Adipose tissue (tissue), 3 donors: ENCODE results near the gene CYP51A1. TPM values are rescaled to one million over a fixed set of nuclear protein-coding genes. Genes with fewer than 3 reads are reported as not detected.
"Not testable (repeated sequence)": the region's sequence is repeated elsewhere in the genome, so short reads cannot be mapped to it uniquely, and the experiment has no call there.

ENCODE experiments used
- H3K27ac ChIP-seq: one replicate; pipeline ENCODE4 v1.5.1; 2013; ENCODE audit warnings: low read depth, low read length
- WGBS, 3 donors: extraction: QIAGEN DNeasy Blood & Tissue Kit; methylation state at CpG; one replicate each; pipeline ENCODE4 v1.1.7; 2013; 5-methylcytosine and 5-hydroxymethylcytosine counted together
- polyA plus RNA-seq, 3 donors: library from polyadenylated mRNA; stranded (reverse); fragments of 200-250 nt; gene quantifications; one replicate each; pipeline ENCODE4 v1.2.3, GENCODE V29; 2013
- donor health status: healthy with polysubstance abuse.
- donor health status: Bipolar disorder and iron deficiency.
- donor health status: healthy.

Gene CYP51A1
- 10 to 100 TPM; 10.8 to 26.7 (median 19.7) TPM for polyA plus RNA-seq

DNA sequence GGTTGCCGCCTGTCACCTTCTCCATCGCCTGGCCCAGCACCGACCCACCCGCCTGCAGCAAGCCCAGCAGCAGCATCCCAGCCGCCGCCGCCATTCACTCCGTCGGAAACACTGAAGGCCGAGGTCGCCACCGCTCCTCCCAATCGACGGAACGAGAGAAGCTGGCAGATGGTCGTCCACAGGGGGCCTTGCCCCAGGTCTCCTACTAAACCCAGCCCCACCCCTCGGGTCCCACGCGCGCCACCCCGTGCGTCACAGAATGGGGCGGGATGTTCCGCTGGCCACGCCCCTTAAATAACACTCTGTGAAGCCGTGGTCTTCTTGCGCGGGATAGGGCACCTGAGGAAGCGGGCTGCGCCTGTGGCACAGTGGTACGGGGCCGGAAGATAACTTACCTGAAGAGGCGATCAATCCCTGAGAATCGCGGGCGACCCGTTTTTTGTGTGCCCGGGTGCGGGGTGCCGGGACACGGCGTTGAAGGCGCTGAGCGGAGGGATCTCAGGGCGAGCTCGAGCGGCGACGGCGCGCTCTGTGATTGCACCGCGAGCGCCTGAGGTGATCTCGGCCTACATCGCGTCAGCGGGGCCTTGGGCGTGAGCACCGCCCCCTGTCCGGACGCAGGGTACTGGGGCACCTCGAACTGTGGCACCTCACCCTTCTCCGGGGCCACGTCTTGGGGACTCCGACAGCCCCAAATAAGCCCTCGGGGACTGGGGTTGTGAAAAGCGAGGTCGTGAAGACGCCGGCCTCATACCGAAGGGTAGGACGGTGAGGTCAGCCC, at the start of gene CYP51A1:
Gene CYP51A1, minus strand, starts transcription at position 207 of the 781 bp plus-strand sequence. Its CDS starts 113 bp downstream, at position 94.
- 0% methylated on average over 72 to 73 of the region's 73 CpGs for WGBS, 3 donors

DNA sequence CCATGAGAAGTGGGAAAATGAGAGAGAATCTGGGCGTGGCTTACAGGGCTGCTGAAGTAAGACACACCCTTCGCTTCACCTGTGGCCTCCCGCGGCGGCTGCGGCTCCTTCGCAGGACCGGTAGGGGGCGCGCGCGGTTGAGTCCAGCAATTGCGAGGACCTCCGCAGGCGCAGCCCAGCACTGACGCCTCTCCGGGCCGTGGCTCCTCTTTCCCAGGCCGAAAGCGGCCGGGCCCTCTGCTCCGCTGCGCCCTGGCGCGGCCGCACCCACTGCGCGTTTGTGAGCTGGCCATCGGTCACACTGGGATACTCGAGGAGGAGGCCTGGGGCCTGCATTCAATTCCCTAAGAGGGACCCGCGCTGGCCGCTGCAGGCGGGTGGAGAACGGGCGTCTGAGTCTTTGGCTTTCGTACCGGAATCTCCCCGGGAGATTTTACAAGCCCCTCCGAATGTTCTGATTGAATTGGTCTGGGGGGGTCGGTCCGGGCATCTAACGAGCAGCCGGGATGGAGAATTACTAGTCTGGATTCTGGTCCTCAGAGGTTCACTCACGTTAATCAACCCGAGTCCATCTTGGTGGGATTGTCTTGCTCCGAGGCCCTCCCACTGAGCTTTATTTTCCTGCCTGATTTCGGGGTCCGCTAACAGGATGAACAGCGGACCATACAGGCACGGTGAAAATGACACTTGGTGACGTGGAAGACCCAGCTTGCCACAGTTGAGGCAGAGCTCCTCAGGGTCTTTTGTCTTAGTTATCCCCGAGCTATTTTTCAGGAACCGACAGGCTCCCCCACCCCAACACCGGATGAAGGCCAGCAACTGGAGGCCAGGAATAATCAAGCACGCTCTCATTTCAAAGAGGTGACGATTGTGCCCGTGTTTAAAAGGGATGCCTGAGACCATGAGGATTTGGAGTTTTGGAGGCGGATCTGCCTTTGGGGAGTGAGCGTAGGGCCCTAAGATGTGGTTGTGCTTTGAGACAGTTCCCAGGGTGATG, 44.9 kb upstream of the CYP51A1 start, which contains the start of gene LRRD1:
Gene LRRD1, minus strand, starts transcription at position 215 of the 997 bp plus-strand sequence. CDS start 13,940 bp downstream, outside the sequence.
- no peak within 1 kb of the TSS for H3K27ac ChIP-seq
- WGBS, 3 donors: 6 to 8% (median 7%) methylated on average over 59 to 60 of the region's 60 CpGs

More for the DNA sequence above, at the start of gene CYP51A1:
- H3K27ac ChIP-seq: peak within 1 kb of the TSS; percentile 23

DNA sequence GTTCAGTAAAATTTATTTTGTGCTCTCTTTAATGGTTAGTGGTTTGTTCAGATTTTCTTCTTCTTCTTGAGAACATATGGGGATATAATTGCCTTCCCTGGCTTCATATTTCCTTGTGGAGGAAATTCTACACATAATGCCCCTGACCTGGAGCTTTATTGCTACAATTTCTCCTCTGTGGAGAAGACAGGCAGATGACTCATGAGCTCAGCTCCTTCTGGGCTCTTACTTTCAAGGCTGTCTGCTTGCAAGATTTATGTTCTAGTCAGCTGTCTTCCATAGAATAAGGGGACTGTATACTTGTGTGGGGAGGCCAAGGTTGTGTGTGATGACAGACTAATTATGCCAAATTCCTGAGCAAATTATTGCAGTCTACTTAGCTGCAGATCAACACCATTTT, 43.1 kb upstream of the CYP51A1 start:
- no peak overlapping the region for H3K27ac ChIP-seq

DNA sequence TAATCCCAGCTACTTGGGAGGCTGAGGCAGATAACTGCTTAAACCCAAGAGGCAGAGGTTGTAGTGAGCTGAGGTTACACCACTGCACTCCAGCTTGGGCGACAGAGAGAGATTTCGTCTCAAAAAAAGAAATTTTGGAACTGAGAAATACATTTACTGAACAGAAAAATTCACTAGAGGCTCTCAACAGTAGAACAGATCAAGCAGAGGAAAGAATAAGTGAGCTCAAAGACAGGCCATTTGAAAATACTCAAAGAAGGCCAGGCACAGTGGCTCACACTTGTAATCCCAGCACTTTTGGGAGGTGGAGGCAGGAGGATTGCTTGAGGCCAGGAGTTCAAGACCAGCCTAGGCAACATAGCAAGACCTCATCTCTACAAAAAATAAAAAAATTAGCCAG, 35.3 kb upstream of the CYP51A1 start:
- 77 to 88% (median 80%) methylated on average over 2 of the region's 2 CpGs for WGBS, 3 donors
- H3K27ac ChIP-seq: not testable (repeated sequence)

DNA sequence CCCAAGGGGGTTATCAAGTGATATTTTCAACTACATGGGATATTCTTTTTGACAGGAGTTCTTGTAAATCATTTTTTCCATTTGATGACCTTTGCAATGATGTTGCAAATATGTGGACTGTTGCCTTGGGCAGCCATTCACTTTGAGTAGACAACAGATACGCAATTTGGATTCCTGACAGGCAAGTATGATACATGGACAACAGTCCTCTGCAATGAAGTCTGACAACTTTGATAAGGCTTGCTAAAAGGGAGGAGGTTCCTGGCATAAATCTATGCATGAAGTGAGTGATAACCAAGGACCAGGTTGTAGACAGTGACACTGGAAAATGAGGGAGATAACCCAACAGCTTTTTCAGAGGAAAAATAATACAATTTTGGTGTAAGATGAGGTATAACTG, 27.0 kb upstream of the CYP51A1 start:
- H3K27ac ChIP-seq: no peak overlapping the region
- 77 to 87% (median 83%) methylated on average over 1 of the region's 1 CpG for WGBS, 3 donors

DNA sequence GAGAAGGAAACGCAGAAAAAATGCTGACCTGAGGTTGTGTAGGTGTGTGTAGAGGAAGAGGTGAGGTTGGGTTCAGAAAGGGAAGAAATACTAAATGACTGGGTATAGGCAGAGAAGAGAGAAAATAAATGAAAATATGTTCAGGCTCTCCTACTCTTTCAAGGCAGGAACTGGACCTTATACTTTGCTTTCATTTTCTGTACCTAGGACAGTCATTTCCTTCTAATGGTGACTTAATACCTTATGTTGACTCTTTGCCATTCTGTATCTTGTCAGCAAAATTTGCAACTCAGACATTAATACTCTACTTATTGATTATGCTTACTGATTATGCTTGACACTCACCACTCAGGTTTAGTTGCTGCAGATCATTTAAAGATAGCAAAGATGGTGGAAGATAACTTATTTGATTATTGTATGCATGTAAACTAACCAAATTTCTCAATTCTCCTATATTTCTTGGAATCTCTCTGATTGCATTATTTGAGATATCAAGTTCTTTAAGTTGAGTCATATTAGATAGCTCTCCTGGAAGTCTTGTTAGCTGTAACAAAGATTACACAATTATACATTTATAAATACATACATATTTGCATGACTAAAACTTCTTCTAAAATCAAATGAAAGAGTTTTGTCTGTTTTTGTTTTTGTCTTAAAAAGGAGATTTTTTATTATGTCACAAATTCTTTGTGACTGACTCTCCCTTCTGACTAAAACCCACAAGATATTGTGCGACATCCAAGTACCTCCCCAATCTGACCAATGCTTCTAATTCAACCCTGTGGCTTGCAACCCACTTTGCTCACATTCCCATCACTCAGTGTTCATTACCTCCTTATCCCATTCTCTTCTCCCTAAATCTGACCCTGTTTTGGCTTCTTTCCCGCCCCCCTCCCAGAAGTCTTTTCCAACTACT, 24.6 kb upstream of the CYP51A1 start:
- no peak overlapping the region for H3K27ac ChIP-seq
- 91 to 95% (median 94%) methylated on average over 3 of the region's 3 CpGs for WGBS, 3 donors

DNA sequence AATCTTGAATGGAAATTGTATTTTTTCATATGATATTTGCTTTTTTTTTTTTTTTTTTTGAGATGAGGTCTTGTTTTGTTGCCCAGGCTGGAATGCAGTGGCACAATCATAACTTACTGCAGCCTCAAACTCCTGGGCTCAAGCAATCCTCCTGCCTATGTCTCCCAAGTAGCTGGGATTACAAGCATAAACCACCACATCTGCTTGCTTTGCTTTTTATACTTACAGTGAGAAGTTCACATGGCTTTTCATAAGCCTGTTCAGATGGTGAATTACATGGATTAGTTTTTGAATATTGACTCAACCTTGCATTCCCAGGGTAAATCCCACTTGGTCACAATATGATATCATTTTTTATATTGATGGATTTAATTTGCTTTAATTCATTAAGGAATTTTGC, 22.7 kb upstream of the CYP51A1 start:
- no peak overlapping the region for H3K27ac ChIP-seq

DNA sequence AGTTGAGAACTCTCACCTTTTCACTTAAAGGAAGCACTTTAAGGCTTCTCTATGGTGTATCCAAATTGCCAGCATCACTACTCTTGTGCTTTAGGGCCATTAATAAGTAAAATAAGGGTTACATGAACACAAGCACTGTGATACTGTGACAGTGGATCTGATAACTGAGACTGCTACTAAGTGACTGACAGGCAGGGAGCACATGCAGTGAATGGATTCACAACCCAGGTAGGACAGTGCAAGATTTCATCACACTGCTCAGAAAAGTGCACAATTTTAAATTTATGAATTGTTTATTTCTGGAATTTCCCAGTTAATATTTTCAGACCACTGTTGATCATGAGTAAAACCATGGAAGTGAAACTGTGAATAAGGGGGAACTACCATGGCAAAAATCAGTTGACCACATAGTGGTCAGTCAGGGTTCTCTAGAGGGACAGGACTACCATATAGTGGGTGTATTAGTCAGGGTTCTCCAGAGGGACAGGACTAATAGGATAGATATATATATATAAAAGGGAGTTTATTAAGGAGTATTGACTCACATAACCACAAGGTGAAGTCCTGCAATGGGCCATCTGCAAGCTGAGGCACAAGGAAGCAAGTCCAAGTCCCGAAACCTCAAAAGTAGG, 20.9 kb upstream of the CYP51A1 start:
- 87 to 98% (median 89%) methylated on average over 1 of the region's 1 CpG for WGBS, 3 donors
- no peak overlapping the region for H3K27ac ChIP-seq

DNA sequence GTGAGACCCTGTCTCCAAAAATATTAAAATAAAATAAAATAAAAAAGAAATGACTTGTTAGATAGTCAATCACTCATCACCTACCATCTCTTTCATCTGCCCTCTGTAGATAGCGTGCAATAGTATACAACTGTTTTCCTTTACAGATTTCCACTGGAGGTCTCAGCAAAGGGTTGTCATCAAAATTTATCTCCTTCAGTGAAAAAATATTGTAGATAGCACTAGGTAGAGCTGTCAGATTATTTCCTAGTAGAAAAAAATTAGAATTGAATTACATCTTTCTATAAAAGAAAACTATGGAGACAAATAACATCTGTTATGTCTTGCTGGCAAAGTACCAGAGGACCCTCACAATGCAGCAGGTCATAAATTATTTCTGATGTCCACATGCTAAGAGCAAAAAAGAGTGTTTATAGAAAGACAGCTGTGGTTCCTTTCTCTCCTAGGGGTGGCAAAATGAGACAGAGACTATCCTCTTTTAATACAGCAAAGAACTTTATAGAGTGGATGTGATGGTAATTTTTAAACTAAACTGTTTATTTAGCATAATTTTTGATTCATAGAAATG, 16.3 kb upstream of the CYP51A1 start:
- no peak overlapping the region for H3K27ac ChIP-seq
- WGBS, 3 donors: 77 to 81% (median 81%) methylated on average over 1 of the region's 1 CpG

DNA sequence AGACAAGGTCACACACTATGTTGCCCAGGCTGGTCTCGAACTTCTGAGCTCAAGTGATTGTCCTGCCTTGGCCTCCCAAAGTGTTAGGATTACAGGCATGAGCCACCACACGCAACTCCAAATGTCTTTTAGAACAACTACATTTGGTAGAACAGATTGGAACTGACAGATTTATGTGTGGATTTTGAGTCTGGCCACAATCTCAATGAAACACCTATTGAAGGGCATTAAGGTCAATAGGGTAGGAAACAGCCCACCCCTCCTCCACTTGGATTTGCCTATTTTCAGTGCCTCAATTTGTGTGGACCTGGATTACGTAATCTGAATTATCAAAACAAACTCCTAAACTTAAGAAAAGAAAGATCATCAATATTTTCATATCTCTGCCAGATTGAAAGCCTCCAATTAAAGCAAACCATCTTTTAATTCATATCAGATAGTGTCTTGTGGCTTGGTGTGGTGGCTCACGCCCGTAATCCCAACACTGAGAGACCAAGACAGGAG, 15.5 kb upstream of the CYP51A1 start:
- H3K27ac ChIP-seq: no peak overlapping the region
- 89 to 95% (median 92%) methylated on average over 5 of the region's 5 CpGs for WGBS, 3 donors

DNA sequence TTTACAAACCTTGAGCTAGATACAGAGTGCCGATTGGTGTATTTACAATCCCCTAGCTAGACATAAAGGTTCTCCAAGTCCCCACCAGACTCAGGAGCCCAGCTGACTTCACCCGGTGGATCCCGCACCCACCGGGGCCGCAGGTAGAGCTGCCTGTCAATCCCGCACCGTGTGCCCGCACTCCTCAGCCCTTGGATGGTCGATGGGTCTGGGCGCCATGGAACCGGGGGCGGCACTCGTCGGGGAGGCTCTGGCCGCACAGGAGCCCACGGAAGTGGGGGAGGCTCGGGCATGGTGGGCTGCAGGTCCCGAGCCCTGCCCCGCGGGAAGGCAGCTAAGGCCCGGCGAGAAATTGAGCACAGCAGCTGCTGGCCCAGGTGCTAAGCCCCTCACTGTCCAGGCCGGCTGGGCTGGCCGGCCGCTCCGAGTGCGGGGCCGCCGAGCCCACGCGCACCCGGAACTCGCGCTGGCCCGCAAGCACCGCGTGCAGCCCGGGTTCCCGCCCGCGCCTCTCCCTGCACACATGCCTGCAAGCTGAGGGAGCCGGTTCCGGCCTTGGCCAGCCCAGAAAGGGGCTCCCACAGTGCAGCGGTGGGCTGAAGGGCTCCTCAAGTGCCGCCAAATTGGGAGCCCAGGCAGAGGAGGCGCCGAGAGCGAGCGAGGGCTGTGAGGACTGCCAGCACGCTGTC, 9.1 kb upstream of the CYP51A1 start:
- H3K27ac ChIP-seq: not testable (repeated sequence)
- 93 to 95% (median 93%) methylated on average over 48 to 50 of the region's 50 CpGs for WGBS, 3 donors

DNA sequence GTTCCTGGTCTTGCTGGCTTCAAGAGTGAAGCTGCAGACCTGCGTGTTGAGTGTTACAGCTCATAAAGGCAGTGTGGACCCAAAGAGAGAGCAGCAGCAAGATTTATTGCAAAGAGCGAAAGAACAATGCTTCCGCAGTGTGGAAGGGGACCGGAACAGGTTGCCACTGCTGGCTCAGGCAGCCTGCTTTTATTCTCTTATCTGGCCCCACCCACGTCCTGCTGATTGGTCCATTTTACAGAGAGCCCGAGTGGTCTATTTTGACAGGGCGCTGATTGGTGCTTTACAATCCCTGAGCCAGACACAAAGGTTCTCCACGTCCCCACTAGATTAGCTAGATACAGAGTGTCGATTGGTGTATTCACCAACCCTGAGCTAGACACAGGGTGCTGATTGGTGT, 8.5 kb upstream of the CYP51A1 start:
- H3K27ac ChIP-seq: not testable (repeated sequence)
- WGBS, 3 donors: 86 to 92% (median 91%) methylated on average over 9 of the region's 9 CpGs

DNA sequence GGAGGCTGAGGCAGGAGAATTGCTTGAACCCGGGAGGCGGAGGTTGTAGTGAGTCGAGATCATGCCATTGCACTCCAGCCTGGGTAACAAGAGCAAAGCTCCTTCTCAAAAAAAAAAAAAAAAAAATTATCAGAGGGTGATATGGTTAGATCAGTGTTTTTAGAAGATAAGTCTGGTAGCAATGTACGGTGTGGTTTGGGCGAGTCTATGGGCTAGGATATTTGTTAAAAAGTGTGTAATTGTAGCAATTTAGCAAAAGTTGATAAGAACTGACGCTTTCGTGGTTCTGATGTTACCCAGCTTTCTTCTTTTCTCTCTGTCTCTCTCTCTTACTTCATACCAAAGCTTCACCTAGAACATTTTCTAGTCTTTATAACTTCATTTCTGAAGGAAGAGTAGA, 6.9 kb upstream of the CYP51A1 start:
- H3K27ac ChIP-seq: no peak overlapping the region
- WGBS, 3 donors: 88 to 97% (median 90%) methylated on average over 7 of the region's 7 CpGs

DNA sequence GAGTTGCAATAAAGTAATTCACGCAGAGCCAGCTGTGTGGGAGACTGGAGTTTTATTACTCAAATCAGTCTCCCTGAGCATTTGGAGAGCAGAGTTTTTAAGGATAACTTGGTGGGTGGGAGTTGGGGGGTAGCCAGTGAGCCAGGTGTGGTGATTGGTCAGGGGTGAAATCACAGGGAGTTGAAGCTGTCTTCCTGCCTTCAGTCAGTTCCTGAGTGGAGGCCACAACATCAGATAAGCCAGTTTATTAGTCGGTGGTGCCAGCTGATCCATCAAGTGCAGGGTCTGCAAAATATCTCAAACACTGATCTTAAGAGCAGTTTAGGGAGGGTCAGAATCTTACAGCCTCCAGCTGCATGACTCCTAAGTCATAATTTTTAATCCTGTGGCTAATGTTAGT, 3.3 kb upstream of the CYP51A1 start:
- H3K27ac ChIP-seq: no peak overlapping the region
- 38 to 45% (median 38%) methylated on average over 2 of the region's 2 CpGs for WGBS, 3 donors

DNA sequence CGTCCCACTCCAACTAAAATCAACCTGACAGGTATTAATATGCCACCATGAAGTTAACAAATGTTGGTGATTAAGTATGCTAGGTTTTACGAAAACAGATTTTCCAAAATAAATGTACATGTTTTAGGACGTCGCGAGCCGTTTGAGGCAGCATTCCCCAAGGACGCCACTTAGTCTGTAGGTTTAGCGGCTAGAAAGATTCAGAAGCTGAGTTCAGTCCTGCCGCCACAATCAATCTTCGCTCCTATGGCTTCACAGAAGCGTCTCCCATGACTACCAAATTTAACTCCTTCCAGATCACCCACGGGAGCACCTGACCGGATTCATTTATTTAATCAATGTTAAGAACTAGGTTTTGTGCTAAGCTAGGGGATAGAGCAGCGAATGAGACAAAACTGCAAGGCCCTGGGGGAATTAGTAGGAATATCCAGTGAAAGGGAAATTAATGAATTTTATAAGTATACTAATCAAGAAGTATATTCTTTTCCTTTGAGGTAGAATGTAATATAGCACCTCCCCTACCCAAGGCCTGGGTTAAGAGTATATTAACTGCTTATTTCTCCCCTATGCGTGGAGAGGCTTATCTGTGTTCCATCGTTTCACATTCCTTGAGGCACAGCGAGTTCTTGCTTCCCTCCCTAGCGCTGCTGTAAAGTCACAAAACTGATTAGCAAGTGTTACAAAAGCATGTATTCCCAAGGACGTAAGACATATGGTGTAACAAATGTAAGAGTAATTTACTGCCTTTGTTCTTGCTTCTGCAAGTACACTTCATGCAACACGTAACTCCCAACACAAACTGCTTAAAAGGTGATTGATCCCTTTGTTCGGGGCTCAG, 994 bp upstream of the CYP51A1 start:
- no peak overlapping the region for H3K27ac ChIP-seq
- 11 to 30% (median 30%) methylated on average over 21 of the region's 21 CpGs for WGBS, 3 donors

DNA sequence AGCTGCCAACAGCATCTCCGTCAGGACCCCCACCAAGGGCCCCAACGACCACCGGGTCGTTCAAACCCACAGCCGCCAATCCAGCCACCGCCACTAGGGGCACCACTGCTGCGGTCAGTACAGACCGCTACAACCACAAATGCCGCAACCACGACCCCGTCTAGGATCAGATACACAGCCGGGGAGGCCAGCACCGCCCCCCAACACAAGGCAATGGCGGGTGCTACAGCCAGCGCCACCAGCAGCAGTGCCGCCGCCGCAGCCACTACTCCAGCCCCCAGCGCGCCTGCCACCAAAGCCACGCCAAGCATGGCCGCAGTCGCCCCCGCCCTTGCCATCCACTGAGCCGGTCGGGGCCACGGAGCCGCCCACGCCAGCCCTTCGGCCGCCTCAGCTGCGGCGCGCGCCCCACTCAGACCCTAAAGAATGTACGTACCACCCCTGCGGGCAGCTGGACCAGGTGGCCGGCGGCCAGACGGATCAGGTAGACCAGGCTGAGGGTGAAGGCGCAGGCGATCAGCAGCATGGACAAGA, 473 bp downstream of the CYP51A1 start:
- peak overlapping the region; percentile 23 for H3K27ac ChIP-seq
- WGBS, 3 donors: 0 to 2% (median 0%) methylated on average over 39 to 42 of the region's 42 CpGs
